Parathyroid adenoma (tissue), 2 donors: ENCODE data around the gene COQ8A.

ENCODE experiments used
- H2AFZ ChIP-seq: fragments of 300-600 bp; sonication (generic); one replicate; pipeline ENCODE4 v1.7.0; 2017; ENCODE audit warnings: antibody characterized with exemption, mild to moderate bottlenecking
- H3K27ac ChIP-seq: fragments of 300-600 bp; sonication (generic); one replicate; pipeline ENCODE4 v1.7.0; 2017
- H3K27me3 ChIP-seq: fragments of 300-600 bp; sonication (generic); one replicate; pipeline ENCODE4 v1.7.0; 2017; ENCODE audit warnings: low read length; ENCODE audit not compliant: control insufficient read depth, insufficient read depth
- H3K36me3 ChIP-seq: fragments of 300-600 bp; sonication (generic); one replicate; pipeline ENCODE4 v1.7.0; 2017; ENCODE audit warnings: low read length; ENCODE audit not compliant: control insufficient read depth, insufficient read depth
- H3K4me1 ChIP-seq: fragments of 300-600 bp; sonication (generic); one replicate; pipeline ENCODE4 v1.7.0; 2017; ENCODE audit warnings: control low read depth
- H3K4me2 ChIP-seq: fragments of 300-600 bp; sonication (generic); one replicate; pipeline ENCODE4 v1.7.0; 2017; ENCODE audit warnings: low read length
- H3K4me3 ChIP-seq: fragments of 300-600 bp; sonication (generic); one replicate; pipeline ENCODE4 v1.7.0; 2017; ENCODE audit warnings: low read depth, low read length
- H3K79me2 ChIP-seq: fragments of 300-600 bp; sonication (generic); one replicate; pipeline ENCODE4 v1.7.0; 2017; ENCODE audit warnings: control low read depth
- H3K9ac ChIP-seq: fragments of 300-600 bp; sonication (generic); one replicate; pipeline ENCODE4 v1.7.0; 2017; ENCODE audit warnings: mild to moderate bottlenecking
- H3K9me3 ChIP-seq: fragments of 300-600 bp; sonication (generic); one replicate; pipeline ENCODE4 v1.7.0; 2017; ENCODE audit warnings: low read length; ENCODE audit not compliant: control insufficient read depth
- TF ChIP-seq, protein P1 (sequence below): fragments of 300-600 bp; sonication (generic); IDR thresholded peaks from one replicate; pipeline ENCODE4 v1.7.0; 2017; ENCODE audit warnings: antibody characterized with exemption, mild to moderate bottlenecking
- donor health status: primary hyperparathyroidism.

Gene COQ8A

DNA sequence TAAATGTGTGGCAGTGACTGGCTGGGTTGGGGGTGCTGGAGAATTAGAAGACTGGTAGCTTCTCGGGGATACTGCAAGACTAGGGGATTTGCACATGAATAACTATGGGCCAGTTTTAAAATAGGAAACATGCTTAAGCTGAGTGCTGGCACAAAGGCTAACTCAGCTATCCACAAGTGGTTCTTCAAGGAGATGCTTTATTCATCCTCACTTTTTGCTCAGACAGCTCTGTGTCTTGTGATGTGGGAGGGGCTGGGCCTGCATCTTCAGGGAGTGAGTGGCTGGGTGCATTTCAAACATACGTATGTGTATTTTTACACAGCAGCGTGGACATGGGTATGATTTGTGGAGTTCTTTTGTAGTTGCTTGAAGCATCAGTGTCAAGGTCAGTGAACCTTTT is 2.3 kb downstream of the COQ8A start:
- Histone ChIP-seq H3K4me2 (no peak overlapping the region), H3K27me3 (no peaks in the 10 kb centered on the region), H3K27ac (no peak overlapping the region), H2AFZ (no peak overlapping the region), H3K36me3 (no peaks in the 10 kb centered on the region), H3K79me2 (peaks cover 36% of the 10 kb centered on the region), H3K4me1 (peaks cover 9% of the 10 kb centered on the region), H3K9me3 (no peaks in the 10 kb centered on the region), H3K4me3 (no peak overlapping the region), H3K9ac (no peak overlapping the region)
- TF ChIP-seq, protein P1, sequence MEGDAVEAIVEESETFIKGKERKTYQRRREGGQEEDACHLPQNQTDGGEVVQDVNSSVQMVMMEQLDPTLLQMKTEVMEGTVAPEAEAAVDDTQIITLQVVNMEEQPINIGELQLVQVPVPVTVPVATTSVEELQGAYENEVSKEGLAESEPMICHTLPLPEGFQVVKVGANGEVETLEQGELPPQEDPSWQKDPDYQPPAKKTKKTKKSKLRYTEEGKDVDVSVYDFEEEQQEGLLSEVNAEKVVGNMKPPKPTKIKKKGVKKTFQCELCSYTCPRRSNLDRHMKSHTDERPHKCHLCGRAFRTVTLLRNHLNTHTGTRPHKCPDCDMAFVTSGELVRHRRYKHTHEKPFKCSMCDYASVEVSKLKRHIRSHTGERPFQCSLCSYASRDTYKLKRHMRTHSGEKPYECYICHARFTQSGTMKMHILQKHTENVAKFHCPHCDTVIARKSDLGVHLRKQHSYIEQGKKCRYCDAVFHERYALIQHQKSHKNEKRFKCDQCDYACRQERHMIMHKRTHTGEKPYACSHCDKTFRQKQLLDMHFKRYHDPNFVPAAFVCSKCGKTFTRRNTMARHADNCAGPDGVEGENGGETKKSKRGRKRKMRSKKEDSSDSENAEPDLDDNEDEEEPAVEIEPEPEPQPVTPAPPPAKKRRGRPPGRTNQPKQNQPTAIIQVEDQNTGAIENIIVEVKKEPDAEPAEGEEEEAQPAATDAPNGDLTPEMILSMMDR = no peak

DNA sequence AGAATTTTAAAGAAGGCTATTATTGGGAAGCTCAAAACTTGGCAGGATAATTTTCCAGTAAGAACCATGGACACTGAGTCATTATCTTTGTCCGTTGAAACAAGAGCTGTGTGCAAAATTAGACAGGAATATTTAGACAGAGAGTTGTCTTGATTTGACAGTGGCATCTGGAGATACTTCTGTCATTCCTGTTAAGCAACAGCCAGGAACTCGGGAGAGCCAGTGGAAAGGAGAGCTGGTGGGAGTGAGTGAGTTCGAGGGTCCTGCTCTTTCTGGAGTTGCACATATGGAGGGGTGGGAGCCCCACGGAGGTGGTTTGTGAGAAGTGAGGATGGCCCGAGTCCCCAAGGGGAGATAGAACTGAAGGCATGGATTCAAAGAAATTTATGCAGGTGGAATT is 3.1 kb downstream of the COQ8A start:
- H3K27ac ChIP-seq = no peak overlapping the region
- no peaks in the 10 kb centered on the region for H3K9me3 ChIP-seq
- no peaks in the 10 kb centered on the region for H3K27me3 ChIP-seq

DNA sequence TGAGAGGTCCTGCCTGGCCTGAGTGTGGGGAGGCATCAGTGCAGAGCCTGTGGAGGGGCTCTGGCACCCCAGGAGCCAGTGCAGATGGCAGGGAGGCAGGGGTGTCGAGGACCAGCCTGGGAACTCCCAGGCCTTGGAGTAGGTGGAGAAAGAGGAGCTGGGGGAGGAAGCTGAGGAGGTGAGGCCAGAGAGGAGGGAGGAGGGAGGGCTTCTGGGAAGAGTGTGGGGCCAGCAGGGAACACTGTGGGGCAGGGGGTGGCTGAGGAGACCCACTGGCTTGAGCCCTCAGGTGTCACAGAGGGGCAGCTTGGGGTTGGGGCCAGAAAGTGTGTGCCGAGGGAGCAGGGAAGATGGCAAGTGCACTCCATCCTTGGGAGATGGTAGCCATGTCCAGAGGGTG is 3.8 kb downstream of the COQ8A start:
- peaks cover 9% of the 10 kb centered on the region for H3K4me1 ChIP-seq

More for the DNA sequence above, 3.1 kb downstream of the COQ8A start:
- Histone ChIP-seq H3K4me1 (peaks cover 9% of the 10 kb centered on the region), H3K9ac (no peak overlapping the region), H3K36me3 (no peaks in the 10 kb centered on the region), H2AFZ (no peak overlapping the region), H3K4me2 (no peak overlapping the region), H3K4me3 (no peak overlapping the region), H3K79me2 (peaks cover 39% of the 10 kb centered on the region)
- TF ChIP-seq, protein P1 = no peak

DNA sequence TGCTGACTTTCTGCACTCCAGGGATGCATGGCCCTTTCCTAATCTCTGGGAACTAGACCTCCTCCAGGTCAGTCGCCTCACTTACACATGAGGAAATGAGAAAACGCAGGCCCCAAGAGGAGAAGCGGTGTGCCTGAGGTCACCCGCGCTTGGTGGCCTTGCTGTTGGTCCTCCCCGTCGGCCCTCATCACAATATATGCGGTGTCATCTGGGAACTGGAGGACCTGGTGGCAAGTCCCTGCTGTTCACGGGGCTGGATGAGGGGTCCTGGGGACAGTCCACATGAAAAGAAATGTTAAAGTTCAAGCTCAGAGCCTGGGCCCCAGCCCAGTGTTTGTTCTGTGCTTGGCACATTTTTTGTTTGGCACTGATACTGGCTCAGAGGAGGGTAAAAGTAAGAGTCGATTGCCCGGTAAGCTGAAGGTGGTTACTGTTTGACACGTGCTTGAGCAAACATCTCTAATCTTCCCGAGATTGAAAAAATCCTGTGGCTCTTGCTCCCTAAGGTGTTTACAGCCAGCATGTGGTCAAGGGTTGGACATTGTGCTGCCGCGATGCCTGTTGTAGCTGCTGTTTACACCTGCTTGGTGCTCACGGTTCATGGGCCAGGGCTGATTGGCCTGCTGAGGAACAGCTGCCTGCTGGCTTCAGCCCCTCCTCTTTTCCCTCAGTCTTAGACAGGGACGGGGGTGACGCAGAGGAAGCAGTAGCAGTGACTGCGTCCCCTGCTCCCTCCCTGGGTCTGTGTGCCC is 5.2 kb downstream of the COQ8A start:
- H3K36me3 ChIP-seq = no peaks in the 10 kb centered on the region
- no peaks in the 10 kb centered on the region for H3K27me3 ChIP-seq
- peaks cover 44% of the 10 kb centered on the region for H3K79me2 ChIP-seq
- peak overlapping the region; percentile 46 for H2AFZ ChIP-seq
- H3K27ac ChIP-seq = peak overlapping the region; percentile 32
- H3K4me3 ChIP-seq = no peak overlapping the region
- H3K4me2 ChIP-seq = peak overlapping the region; percentile 18
- no peaks in the 10 kb centered on the region for H3K9me3 ChIP-seq
- H3K4me1 ChIP-seq = peaks cover 9% of the 10 kb centered on the region
- TF ChIP-seq, protein P1 = no peak
- H3K9ac ChIP-seq = no peak overlapping the region

More for the DNA sequence above, 3.8 kb downstream of the COQ8A start:
- TF ChIP-seq, protein P1 = no peak
- H3K79me2 ChIP-seq = peaks cover 43% of the 10 kb centered on the region
- H2AFZ ChIP-seq = no peak overlapping the region
- no peaks in the 10 kb centered on the region for H3K27me3 ChIP-seq
- H3K9ac ChIP-seq = no peak overlapping the region
- no peaks in the 10 kb centered on the region for H3K36me3 ChIP-seq
- H3K9me3 ChIP-seq = no peaks in the 10 kb centered on the region
- H3K27ac ChIP-seq = no peak overlapping the region
- H3K4me3 ChIP-seq = no peak overlapping the region
- no peak overlapping the region for H3K4me2 ChIP-seq

DNA sequence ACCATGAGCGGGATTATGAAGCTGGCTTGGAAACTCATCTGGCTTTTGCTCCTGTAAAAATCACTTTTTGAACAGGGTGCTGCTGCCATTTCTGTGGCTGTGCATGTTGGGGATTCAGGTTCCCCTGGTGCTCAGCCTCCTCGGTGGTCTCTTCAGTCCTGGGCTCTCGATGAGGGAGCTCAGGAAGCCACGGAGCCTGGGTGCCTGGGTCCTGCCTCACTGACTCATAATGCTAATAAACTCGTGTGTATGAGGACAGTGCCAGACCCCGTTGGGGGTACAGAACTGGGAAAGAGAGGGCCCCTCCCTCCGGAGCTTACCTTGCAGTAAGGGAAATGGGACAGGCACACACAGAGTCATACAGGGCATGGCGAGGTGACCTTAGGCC is 5.8 kb downstream of the COQ8A start:
- Histone ChIP-seq H3K27me3 (no peaks in the 10 kb centered on the region), H3K4me3 (no peak overlapping the region), H3K9me3 (no peaks in the 10 kb centered on the region), H3K4me1 (peaks cover 7% of the 10 kb centered on the region), H3K9ac (no peak overlapping the region), H3K4me2 (no peak overlapping the region), H3K36me3 (no peaks in the 10 kb centered on the region), H3K79me2 (peaks cover 38% of the 10 kb centered on the region), H2AFZ (no peak overlapping the region), H3K27ac (no peak overlapping the region)
- TF ChIP-seq, protein P1 = no peak
